Stimulated activated CD4-positive, alpha-beta T cell treated with anti-CD3 and anti-CD28 coated beads, Interleukin-15, amount 100 ng/mL, for 24 hours (primary cell): ENCODE measurements around the gene PREPL.

Experiments used
- DNase-seq: peaks from one replicate; pipeline ENCODE4 v3.0.0-alpha.2; 2020

The PREPL gene

GRCh38 chr2:44291281-44292248 is 69.7 kb downstream of the PREPL start:
- DNase-seq: no peak

- no peak for DNase-seq
Observed at GRCh38 chr2:44290261-44290660, 71.0 kb downstream of the PREPL start.

GRCh38 chr2:44286884-44287638 is 74.2 kb downstream of the PREPL start:
- no peak for DNase-seq

- DNase-seq: no peak
Observed at GRCh38 chr2:44286119-44286883, 75.0 kb downstream of the PREPL start.

GRCh38 chr2:44285174-44285573 is 76.1 kb downstream of the PREPL start:
- no peak for DNase-seq

GRCh38 chr2:44283116-44283666 is 78.1 kb downstream of the PREPL start:
- DNase-seq: no peak

GRCh38 chr2:44280869-44281268 is 80.4 kb downstream of the PREPL start:
- DNase-seq: no peak

- no peak for DNase-seq
Observed at GRCh38 chr2:44277541-44277940, 83.8 kb downstream of the PREPL start.

GRCh38 chr2:44275927-44276303 is 85.4 kb downstream of the PREPL start:
- no peak for DNase-seq

GRCh38 chr2:44273596-44273995 is 87.7 kb downstream of the PREPL start:
- DNase-seq: no peak

GRCh38 chr2:44273076-44273475 is 88.2 kb downstream of the PREPL start:
- DNase-seq: no peak

GRCh38 chr2:44271296-44271695 is 90.0 kb downstream of the PREPL start:
- DNase-seq: no peak

GRCh38 chr2:44269831-44270230 is 91.5 kb downstream of the PREPL start:
- DNase-seq: no peak

GRCh38 chr2:44267796-44268648 is 93.3 kb downstream of the PREPL start:
- DNase-seq: no peak
